GM23338 (cell line): ENCODE results near the gene RPRML.

Source experiments
- CREB1 ChIP-seq: fragments of 250-450 bp; sonication (Bioruptor Pico); IDR thresholded peaks from 2 replicates; pipeline ENCODE4 v1.5.0; 2020; ENCODE audit warnings: low read depth, mild to moderate bottlenecking, moderate library complexity
- EZH2 ChIP-seq: fragments of 200-600 bp; sonication (generic); IDR thresholded peaks from one replicate; pipeline ENCODE4 v1.8.0; 2017; ENCODE audit warnings: antibody characterized with exemption, mild to moderate bottlenecking, low read depth; ENCODE audit not compliant: unreplicated experiment
- JUNB ChIP-seq: IDR thresholded peaks from one replicate; pipeline ENCODE4 v1.6.1; 2016; ENCODE audit warnings: antibody characterized with exemption; ENCODE audit not compliant: unreplicated experiment
- POLR2AphosphoS5 ChIP-seq: IDR thresholded peaks from 2 replicates; pipeline ENCODE4 v1.6.1; 2016; ENCODE audit warnings: antibody characterized with exemption, low read depth
- ZNF114 ChIP-seq: fragments of 250-450 bp; sonication (Bioruptor Pico); IDR thresholded peaks from 2 replicates; pipeline ENCODE4 v1.5.0; 2020; ENCODE audit warnings: mild to moderate bottlenecking, moderate library complexity
- TF ChIP-seq, protein P1 (sequence below): IDR thresholded peaks from one replicate; pipeline ENCODE4 v1.6.1; 2018; ENCODE audit warnings: antibody characterized with exemption; ENCODE audit not compliant: unreplicated experiment
- TF ChIP-seq, protein P2 (sequence below), 2 experiments: fragments of 200-600 bp in 1 of 2; sonication (generic) in 1 of 2; conservative IDR thresholded peaks; 2 replicates each; pipeline versions ENCODE4 v1.5.1 to v1.6.1; 2016 to 2017; ENCODE audit warnings: antibody characterized with exemption in 2 of 2, low read depth in 2 of 2, mild to moderate bottlenecking in 2 of 2, moderate library complexity in 1 of 2
- TF ChIP-seq, protein P3 (sequence below): IDR thresholded peaks from 2 replicates; pipeline ENCODE4 v1.6.1; 2016; ENCODE audit warnings: antibody characterized with exemption

DNA sequence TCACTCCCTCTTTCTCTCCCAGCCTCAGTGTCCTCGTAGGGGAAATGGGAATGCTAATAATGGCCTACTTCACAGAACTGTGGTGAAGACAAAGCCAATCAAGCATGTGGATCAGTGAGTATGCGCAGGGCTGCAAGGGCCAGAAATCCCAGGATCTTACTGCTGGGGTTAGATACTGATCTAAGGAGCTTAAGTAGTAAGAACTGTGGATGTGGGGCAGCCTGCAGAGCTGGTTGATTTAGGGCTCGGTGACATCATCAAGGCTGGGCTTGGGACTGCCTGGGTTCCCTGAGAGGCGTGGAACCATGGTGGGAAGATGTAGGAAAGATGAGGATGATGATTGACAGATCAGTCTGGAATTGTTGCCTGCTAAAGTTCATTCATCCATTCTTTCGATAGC is 30.5 kb downstream of the RPRML start:
- TF ChIP-seq, protein P1, sequence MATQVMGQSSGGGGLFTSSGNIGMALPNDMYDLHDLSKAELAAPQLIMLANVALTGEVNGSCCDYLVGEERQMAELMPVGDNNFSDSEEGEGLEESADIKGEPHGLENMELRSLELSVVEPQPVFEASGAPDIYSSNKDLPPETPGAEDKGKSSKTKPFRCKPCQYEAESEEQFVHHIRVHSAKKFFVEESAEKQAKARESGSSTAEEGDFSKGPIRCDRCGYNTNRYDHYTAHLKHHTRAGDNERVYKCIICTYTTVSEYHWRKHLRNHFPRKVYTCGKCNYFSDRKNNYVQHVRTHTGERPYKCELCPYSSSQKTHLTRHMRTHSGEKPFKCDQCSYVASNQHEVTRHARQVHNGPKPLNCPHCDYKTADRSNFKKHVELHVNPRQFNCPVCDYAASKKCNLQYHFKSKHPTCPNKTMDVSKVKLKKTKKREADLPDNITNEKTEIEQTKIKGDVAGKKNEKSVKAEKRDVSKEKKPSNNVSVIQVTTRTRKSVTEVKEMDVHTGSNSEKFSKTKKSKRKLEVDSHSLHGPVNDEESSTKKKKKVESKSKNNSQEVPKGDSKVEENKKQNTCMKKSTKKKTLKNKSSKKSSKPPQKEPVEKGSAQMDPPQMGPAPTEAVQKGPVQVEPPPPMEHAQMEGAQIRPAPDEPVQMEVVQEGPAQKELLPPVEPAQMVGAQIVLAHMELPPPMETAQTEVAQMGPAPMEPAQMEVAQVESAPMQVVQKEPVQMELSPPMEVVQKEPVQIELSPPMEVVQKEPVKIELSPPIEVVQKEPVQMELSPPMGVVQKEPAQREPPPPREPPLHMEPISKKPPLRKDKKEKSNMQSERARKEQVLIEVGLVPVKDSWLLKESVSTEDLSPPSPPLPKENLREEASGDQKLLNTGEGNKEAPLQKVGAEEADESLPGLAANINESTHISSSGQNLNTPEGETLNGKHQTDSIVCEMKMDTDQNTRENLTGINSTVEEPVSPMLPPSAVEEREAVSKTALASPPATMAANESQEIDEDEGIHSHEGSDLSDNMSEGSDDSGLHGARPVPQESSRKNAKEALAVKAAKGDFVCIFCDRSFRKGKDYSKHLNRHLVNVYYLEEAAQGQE, result no peak
- TF ChIP-seq EZH2 (no peak), POLR2AphosphoS5 (no peak), ZNF114 (no peak), JUNB (no peak), CREB1 (CRISPR knock-in tag) (no peak)
- TF ChIP-seq, protein P2, sequence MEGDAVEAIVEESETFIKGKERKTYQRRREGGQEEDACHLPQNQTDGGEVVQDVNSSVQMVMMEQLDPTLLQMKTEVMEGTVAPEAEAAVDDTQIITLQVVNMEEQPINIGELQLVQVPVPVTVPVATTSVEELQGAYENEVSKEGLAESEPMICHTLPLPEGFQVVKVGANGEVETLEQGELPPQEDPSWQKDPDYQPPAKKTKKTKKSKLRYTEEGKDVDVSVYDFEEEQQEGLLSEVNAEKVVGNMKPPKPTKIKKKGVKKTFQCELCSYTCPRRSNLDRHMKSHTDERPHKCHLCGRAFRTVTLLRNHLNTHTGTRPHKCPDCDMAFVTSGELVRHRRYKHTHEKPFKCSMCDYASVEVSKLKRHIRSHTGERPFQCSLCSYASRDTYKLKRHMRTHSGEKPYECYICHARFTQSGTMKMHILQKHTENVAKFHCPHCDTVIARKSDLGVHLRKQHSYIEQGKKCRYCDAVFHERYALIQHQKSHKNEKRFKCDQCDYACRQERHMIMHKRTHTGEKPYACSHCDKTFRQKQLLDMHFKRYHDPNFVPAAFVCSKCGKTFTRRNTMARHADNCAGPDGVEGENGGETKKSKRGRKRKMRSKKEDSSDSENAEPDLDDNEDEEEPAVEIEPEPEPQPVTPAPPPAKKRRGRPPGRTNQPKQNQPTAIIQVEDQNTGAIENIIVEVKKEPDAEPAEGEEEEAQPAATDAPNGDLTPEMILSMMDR (conservative IDR thresholded peaks at IDR 0.05; ENCODE audit: low read depth in 2 of 2), result no peak
- TF ChIP-seq, protein P3, sequence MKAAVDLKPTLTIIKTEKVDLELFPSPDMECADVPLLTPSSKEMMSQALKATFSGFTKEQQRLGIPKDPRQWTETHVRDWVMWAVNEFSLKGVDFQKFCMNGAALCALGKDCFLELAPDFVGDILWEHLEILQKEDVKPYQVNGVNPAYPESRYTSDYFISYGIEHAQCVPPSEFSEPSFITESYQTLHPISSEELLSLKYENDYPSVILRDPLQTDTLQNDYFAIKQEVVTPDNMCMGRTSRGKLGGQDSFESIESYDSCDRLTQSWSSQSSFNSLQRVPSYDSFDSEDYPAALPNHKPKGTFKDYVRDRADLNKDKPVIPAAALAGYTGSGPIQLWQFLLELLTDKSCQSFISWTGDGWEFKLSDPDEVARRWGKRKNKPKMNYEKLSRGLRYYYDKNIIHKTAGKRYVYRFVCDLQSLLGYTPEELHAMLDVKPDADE, result no peak
